ENCODE data around the gene MEIOB. TPM values are rescaled to one million over a fixed set of nuclear protein-coding genes. Genes with fewer than 3 reads are reported as not detected.
"Not testable (repeated sequence)": the region's sequence is repeated elsewhere in the genome, so short reads cannot be mapped to it uniquely, and the experiment has no call there.

MEIOB gene
- total RNA-seq, 1 donor = not detected

- H3K4me1 ChIP-seq (ENCODE audit: insufficient read depth, low read length) = no peaks in the 10 kb centered on the region
- no peaks in the 10 kb centered on the region for H3K27me3 ChIP-seq (ENCODE audit: insufficient read depth, low read length)
- H3K9me3 ChIP-seq (ENCODE audit: low read depth, low read length) = no peaks in the 10 kb centered on the region
- H3K4me3 ChIP-seq (ENCODE audit: low read length) = no peak overlapping the region
These were observed 24.1 kb upstream of the MEIOB start for GRCh38 chr16:1895949-1896675.

DNA sequence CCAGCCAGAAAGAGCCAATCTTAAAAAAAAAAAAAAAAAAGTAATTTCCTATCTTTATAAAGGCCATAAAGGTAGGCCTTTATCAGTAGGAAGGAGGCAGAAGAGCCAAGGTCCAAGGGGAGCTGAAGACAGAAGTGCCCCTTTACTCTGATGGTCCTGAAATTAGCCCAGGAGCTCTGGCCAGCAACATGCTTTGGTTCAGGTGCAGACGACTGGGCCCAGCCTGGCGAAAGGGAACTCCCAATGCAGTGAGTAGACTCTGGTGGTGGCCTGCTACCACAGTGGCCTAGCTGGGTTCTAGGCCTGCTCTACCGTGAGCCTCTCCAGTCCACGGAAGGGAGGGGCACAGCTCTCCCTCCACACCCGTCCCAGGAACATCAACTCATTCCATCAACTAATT, 23.1 kb upstream of the MEIOB start:
- no peaks in the 10 kb centered on the region for H3K9me3 ChIP-seq (ENCODE audit: low read depth, low read length)

DNA sequence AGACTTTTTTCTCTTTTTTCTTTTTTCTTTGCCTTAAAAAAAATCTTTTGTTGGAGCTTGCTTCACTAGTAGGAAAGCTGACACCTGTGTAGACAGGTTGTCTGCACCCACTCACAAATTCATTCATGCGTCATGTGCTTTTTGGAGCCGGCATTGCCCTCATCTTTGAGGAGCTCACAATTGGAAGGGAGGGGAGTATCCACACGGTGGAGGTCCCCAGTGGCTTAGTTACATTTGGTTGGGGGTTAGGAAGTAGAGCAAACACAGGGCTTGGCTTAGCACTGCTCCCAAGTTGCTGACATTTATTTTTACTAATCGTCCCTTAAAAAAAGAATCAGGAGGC, 18.7 kb upstream of the MEIOB start:
- H3K27me3 ChIP-seq (ENCODE audit: insufficient read depth, low read length) = no peaks in the 10 kb centered on the region
- H3K4me1 ChIP-seq (ENCODE audit: insufficient read depth, low read length) = no peaks in the 10 kb centered on the region
- no peak overlapping the region for H3K4me3 ChIP-seq (ENCODE audit: low read length)
- H3K9me3 ChIP-seq (ENCODE audit: low read depth, low read length) = no peaks in the 10 kb centered on the region

More for the DNA sequence above, 23.1 kb upstream of the MEIOB start:
- no peaks in the 10 kb centered on the region for H3K27me3 ChIP-seq (ENCODE audit: insufficient read depth, low read length)
- H3K4me1 ChIP-seq (ENCODE audit: insufficient read depth, low read length) = no peaks in the 10 kb centered on the region
- H3K4me3 ChIP-seq (ENCODE audit: low read length) = no peak overlapping the region

DNA sequence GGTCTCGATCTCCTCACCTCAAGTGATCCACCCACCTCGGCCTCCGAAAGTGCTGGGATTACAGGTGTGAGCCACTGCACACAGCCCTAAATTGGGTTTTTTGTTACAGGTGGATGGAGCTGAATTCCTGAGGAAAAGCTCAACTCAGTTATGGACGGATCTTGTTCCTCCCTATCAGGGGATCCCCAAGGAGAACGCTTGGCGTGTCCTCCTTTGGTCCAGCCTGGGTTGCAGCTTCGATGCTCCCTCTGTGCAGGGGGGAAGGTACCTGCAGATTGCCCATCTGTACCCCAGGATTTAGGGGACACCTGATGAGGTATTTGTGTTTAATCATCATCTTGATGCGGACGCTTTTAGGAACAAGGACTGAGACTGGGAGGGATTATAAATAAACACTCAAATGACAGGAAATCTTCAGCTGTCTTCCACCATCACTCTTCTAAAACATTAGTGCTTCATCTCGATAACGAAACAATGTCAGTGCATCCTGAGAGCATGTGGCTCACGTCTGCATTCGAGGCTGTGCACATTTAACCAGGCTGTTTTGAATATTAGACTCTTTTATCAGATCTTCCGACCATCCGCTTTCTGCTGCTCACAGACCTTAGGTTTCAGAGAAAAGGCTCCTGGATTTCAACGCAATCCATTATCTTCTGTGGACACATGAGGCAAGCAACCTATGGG, 18.2 kb upstream of the MEIOB start:
- no peaks in the 10 kb centered on the region for H3K4me1 ChIP-seq (ENCODE audit: insufficient read depth, low read length)
- no peak overlapping the region for H3K4me3 ChIP-seq (ENCODE audit: low read length)
- H3K9me3 ChIP-seq (ENCODE audit: low read depth, low read length) = no peaks in the 10 kb centered on the region
- H3K27me3 ChIP-seq (ENCODE audit: insufficient read depth, low read length) = no peaks in the 10 kb centered on the region

- no peaks in the 10 kb centered on the region for H3K4me1 ChIP-seq (ENCODE audit: insufficient read depth, low read length)
- no peaks in the 10 kb centered on the region for H3K9me3 ChIP-seq (ENCODE audit: low read depth, low read length)
- H3K4me3 ChIP-seq (ENCODE audit: low read length) = no peak overlapping the region
- H3K27me3 ChIP-seq (ENCODE audit: insufficient read depth, low read length) = no peaks in the 10 kb centered on the region
These were observed 15.9 kb upstream of the MEIOB start for GRCh38 chr16:1887711-1888354.

GRCh38 chr16:1884889-1885288, 12.9 kb upstream of the MEIOB start:
- H3K4me3 ChIP-seq (ENCODE audit: low read length) = no peak overlapping the region
- H3K27me3 ChIP-seq (ENCODE audit: insufficient read depth, low read length) = no peaks in the 10 kb centered on the region

DNA sequence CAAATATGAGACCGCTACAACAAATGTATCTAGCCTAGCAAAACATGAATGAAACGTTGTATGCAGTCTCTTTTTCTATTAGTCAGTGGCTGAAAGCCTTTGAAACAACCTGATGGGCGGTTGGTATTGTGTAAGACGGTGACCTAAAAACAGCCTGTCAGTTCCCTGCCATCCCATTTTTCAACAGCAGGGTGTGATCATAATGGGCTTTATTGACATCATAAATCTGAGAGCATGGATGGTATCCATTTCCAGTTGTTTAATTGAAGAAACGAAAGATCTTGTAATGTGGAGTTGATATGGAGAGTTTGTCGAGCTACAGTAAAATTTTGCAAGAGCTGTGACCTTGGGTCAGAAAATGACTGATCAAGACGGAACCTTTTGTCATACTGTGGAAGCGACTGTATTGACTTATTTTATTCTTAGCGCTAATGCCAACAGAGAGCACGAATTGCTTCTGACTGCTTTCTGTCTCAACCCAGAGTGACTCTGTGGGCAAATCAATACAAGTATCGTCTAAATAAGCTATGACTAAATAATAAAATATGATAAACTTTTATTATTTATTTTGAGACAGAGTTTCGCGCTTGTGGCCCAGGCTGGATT, 12.3 kb upstream of the MEIOB start:
- Histone ChIP-seq H3K4me1 (ENCODE audit: insufficient read depth, low read length) (no peaks in the 10 kb centered on the region), H3K9me3 (ENCODE audit: low read depth, low read length) (no peaks in the 10 kb centered on the region), H3K27me3 (ENCODE audit: insufficient read depth, low read length) (no peaks in the 10 kb centered on the region), H3K4me3 (ENCODE audit: low read length) (no peak overlapping the region)

More at GRCh38 chr16:1884889-1885288, 12.9 kb upstream of the MEIOB start:
- no peaks in the 10 kb centered on the region for H3K9me3 ChIP-seq (ENCODE audit: low read depth, low read length)
- H3K4me1 ChIP-seq (ENCODE audit: insufficient read depth, low read length) = no peaks in the 10 kb centered on the region

- not testable (repeated sequence) for H3K27me3 ChIP-seq (ENCODE audit: insufficient read depth, low read length); H3K9me3 ChIP-seq (ENCODE audit: low read depth, low read length); H3K4me3 ChIP-seq (ENCODE audit: low read length); H3K4me1 ChIP-seq (ENCODE audit: insufficient read depth, low read length)
These were observed 9.2 kb upstream of the MEIOB start for GRCh38 chr16:1881172-1881571.

DNA sequence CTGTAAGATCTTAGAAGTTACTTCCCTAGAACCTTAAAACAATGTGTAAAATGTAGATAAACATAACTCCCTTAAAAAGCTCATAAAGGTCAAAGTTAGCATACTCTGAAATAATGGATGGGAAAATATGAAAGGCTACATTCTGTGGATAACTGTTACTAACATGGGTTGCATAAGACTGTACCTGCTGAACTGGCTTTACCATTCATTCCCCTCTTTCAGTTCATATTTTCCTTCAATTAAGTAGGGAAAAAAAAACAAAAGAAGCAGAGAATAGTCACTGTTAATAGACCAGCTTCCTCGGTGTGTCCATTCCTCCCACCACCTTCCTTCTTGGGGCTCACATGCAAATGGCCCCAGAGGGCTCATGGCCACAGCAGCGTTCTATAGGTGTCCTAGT, 7.5 kb upstream of the MEIOB start:
- H3K9me3 ChIP-seq (ENCODE audit: low read depth, low read length) = no peaks in the 10 kb centered on the region
- no peaks in the 10 kb centered on the region for H3K4me1 ChIP-seq (ENCODE audit: insufficient read depth, low read length)
- peaks cover 4% of the 10 kb centered on the region for H3K27me3 ChIP-seq (ENCODE audit: insufficient read depth, low read length)
- no peak overlapping the region for H3K4me3 ChIP-seq (ENCODE audit: low read length)

DNA sequence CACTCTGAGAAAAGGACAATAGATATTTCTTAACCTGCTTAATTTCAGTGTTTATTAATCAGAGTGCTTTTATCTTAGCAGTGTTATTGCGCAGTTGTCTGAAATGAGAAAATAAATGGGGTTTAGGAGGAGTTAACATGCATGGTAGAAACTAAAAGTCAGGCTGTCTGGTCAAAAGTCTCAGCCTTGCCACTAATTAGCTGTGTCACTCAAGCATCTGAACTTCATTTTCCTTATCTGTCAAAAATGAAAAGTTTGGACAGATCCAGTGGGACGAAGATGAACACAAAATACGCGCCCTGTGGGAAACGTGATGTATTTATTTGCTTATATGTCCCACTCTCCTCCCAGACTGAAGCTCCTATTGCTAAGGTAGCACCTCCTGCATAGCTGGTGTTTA, 6.3 kb upstream of the MEIOB start:
- H3K27me3 ChIP-seq (ENCODE audit: insufficient read depth, low read length) = peaks cover 8% of the 10 kb centered on the region
- H3K9me3 ChIP-seq (ENCODE audit: low read depth, low read length) = no peaks in the 10 kb centered on the region
- no peaks in the 10 kb centered on the region for H3K4me1 ChIP-seq (ENCODE audit: insufficient read depth, low read length)
- no peak overlapping the region for H3K4me3 ChIP-seq (ENCODE audit: low read length)

GRCh38 chr16:1877804-1878203, 5.8 kb upstream of the MEIOB start:
- Histone ChIP-seq H3K4me1 (ENCODE audit: insufficient read depth, low read length) (no peaks in the 10 kb centered on the region), H3K9me3 (ENCODE audit: low read depth, low read length) (no peaks in the 10 kb centered on the region), H3K27me3 (ENCODE audit: insufficient read depth, low read length) (peaks cover 9% of the 10 kb centered on the region), H3K4me3 (ENCODE audit: low read length) (no peak overlapping the region)

DNA sequence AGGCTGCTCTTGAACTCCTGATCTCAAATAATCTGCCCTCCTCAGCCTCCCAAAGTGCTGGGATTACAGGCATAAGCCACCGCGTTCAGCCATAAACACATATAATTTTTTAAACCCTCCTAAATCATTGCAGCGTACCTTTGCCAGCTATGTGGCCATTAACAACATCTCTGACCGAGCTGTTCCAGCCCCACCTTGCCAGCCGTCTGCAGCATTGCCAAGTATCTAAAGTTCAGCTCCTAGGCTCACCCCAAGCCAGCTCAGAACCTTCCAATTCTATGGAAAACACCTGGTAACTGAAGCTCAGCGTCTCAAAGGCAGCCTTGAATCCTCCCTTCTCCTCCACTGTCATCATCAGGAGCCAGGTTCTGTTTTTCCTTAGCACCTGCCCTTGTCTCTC, 5.1 kb upstream of the MEIOB start:
- Histone ChIP-seq H3K4me1 (ENCODE audit: insufficient read depth, low read length) (no peaks in the 10 kb centered on the region), H3K4me3 (ENCODE audit: low read length) (no peak overlapping the region), H3K27me3 (ENCODE audit: insufficient read depth, low read length) (peaks cover 15% of the 10 kb centered on the region), H3K9me3 (ENCODE audit: low read depth, low read length) (no peaks in the 10 kb centered on the region)

- peaks cover 15% of the 10 kb centered on the region for H3K27me3 ChIP-seq (ENCODE audit: insufficient read depth, low read length)
- H3K9me3 ChIP-seq (ENCODE audit: low read depth, low read length) = no peaks in the 10 kb centered on the region
- no peak overlapping the region for H3K4me3 ChIP-seq (ENCODE audit: low read length)
- no peaks in the 10 kb centered on the region for H3K4me1 ChIP-seq (ENCODE audit: insufficient read depth, low read length)
These were observed 4.5 kb upstream of the MEIOB start for GRCh38 chr16:1876468-1876867.

DNA sequence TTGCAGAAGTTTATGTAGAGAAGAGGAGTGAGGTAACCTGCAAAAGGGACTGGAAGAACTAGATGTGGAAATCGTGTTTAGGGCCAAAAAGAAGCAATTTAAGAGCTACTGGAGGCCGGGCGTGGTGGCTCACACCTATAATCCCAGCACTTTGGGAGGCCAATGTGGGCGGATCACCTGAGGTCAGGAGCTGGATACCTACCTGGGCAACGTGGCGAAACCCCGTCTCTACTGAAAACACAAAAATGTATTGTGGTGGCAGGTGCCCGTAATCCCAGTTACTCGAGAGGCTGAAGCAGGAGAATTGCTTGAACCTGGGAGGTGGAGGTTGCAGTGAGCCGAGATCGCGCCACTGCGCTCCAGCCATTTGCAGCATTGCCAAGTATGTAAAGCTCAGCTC, 4.1 kb upstream of the MEIOB start:
- not testable (repeated sequence) for H3K4me3 ChIP-seq (ENCODE audit: low read length); H3K9me3 ChIP-seq (ENCODE audit: low read depth, low read length); H3K4me1 ChIP-seq (ENCODE audit: insufficient read depth, low read length)
- peaks cover 15% of the 10 kb centered on the region for H3K27me3 ChIP-seq (ENCODE audit: insufficient read depth, low read length)

DNA sequence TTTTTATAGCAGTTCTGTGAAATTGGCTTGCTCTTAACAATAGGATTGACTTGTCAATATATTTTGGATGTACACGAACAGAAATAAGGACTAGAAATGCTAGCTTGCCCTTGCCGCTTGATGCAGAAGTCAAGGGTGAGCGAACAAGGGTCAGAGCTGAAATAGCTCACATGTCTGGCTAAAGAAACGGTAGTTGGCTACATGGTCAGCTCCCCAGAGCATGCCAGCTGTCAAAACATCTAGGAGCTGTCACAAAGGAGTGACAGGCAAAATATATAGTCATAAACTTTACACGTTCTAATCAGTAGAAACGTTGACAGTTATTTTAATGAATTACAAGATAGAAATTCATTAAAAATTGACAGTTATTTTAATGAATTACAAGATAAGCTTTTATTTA, 2.9 kb upstream of the MEIOB start:
- Histone ChIP-seq H3K27me3 (ENCODE audit: insufficient read depth, low read length) (peaks cover 15% of the 10 kb centered on the region), H3K4me3 (ENCODE audit: low read length) (no peak overlapping the region), H3K9me3 (ENCODE audit: low read depth, low read length) (no peaks in the 10 kb centered on the region), H3K4me1 (ENCODE audit: insufficient read depth, low read length) (no peaks in the 10 kb centered on the region)
